ENCODE data around the gene KRTAP4-12. TPM values are rescaled to one million over a fixed set of nuclear protein-coding genes. Genes with fewer than 3 reads are reported as not detected.
"Not testable (repeated sequence)": the region's sequence is repeated elsewhere in the genome, so short reads cannot be mapped to it uniquely, and the experiment has no call there.

KRTAP4-12 gene
- total RNA-seq, 4 donors from 2014 or later, result not detected

DNA sequence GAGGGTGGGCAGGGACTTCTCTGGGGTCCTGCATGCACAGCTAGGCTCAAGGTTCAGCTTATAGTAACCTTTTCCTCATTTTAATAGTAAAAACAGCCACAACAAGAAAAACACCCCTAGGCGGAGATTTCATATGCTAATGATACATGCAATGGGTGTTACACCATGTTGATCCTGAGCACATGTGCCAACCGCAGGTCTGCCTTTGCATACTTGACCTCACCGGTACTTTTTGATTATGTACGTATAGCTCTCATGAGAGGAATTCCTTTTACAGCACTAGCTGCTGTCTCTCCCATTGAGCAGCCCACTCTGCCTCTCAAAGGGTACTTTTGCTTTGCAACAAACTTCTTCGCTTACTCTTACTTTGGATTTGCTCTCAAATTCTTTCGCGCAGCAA is 27.9 kb downstream of the KRTAP4-12 start:
- Histone ChIP-seq H3K36me3 (no peaks in the 10 kb centered on the region), H3K4me1 (no peaks in the 10 kb centered on the region), H3K27ac (no peak overlapping the region), H3K27me3 (no peaks in the 10 kb centered on the region), H3K4me3 (replicated peaks in 1 of 3) (no peak overlapping the region), H3K9me3 (no peaks in the 10 kb centered on the region)
- DNase-seq, result no peak
- intact Hi-C loops (cut with DNase I), result no loop called here
- 47 to 55% methylated on average over 7 of the region's 7 CpGs for WGBS, 2 donors
- TF ChIP-seq POLR2A (IDR thresholded peaks at IDR 0.05), result no peak
- TF ChIP-seq, protein P1, sequence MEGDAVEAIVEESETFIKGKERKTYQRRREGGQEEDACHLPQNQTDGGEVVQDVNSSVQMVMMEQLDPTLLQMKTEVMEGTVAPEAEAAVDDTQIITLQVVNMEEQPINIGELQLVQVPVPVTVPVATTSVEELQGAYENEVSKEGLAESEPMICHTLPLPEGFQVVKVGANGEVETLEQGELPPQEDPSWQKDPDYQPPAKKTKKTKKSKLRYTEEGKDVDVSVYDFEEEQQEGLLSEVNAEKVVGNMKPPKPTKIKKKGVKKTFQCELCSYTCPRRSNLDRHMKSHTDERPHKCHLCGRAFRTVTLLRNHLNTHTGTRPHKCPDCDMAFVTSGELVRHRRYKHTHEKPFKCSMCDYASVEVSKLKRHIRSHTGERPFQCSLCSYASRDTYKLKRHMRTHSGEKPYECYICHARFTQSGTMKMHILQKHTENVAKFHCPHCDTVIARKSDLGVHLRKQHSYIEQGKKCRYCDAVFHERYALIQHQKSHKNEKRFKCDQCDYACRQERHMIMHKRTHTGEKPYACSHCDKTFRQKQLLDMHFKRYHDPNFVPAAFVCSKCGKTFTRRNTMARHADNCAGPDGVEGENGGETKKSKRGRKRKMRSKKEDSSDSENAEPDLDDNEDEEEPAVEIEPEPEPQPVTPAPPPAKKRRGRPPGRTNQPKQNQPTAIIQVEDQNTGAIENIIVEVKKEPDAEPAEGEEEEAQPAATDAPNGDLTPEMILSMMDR (IDR thresholded peaks at IDR 0.05), result no peak

DNA sequence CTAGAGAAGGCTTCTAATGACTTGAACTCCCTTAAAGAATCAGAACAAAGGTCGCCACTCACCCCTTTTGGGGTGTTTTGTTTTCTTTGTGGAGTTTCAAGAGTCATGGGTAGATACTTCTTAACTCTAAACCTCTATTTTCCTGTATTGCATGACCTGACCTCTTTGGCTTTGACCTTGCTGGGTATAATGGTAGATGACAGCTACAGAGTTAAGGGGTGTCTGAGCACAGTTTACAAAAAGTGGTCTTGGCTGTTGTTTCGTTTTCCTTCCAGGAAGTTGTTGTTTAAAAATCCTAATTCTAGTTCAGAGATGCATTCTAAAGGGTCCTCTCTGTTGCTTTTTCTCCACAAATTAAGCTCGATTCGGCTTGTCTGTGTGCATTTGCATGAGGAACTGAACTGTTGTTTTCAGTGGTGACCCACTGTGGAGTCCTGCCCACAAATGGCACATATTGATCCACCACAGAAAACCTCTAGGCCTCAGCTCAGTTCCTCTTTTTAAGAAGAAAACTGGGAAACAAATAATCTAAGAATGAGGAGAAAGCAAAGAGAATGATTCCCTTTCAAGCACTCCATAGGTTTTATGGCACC is 35.1 kb downstream of the KRTAP4-12 start:
- intact Hi-C loops (cut with DNase I); H3K9me3 ChIP-seq; H3K4me1 ChIP-seq; H3K27me3 ChIP-seq; H3K4me3 ChIP-seq (replicated peaks in 1 of 3); H3K27ac ChIP-seq; DNase-seq; H3K36me3 ChIP-seq: not testable (repeated sequence)
- WGBS, 2 donors, result 50 to 64% methylated on average over 4 of the region's 4 CpGs

DNA sequence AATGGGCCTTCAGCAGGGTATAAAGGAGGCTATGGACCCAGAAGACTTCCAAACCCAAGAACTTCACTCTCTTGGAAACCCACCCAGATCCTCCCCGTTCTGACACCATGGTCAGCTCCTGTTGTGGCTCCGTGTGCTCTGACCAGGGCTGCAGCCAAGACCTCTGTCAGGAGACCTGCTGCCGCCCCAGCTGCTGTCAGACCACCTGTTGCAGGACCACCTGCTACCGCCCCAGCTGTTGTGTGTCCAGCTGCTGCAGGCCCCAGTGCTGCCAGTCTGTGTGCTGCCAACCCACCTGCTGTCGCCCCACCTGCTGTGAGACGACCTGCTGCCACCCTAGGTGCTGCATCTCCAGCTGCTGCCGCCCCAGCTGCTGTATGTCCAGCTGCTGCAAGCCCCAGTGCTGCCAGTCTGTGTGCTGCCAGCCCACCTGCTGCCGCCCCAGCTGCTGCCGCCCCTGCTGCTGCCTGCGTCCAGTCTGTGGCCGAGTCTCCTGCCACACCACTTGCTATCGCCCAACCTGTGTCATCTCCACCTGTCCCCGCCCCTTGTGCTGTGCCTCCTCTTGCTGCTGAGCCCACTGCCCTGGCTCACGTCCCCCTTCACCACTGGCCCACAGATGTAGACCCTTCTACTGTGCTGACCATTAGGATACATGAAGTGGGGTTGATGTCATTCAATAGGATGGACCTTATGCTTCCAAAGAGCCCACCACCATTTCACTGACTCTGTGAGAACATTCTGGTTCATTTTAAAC is 39.7 kb downstream of the KRTAP4-12 start, which contains the start of gene KRTAP4-7:
Gene KRTAP4-7 (plus strand): TSS at position 51 of the 757 bp plus-strand sequence. CDS start 57 bp downstream, at position 108.
- H3K27me3 ChIP-seq; DNase-seq; H3K27ac ChIP-seq; H3K36me3 ChIP-seq; H3K4me3 ChIP-seq (replicated peaks in 1 of 3); H3K9me3 ChIP-seq; intact Hi-C loops (cut with DNase I); H3K4me1 ChIP-seq: not testable (repeated sequence)
- WGBS, 2 donors, result 77 to 79% methylated on average over 7 to 9 of the region's 14 CpGs

DNA sequence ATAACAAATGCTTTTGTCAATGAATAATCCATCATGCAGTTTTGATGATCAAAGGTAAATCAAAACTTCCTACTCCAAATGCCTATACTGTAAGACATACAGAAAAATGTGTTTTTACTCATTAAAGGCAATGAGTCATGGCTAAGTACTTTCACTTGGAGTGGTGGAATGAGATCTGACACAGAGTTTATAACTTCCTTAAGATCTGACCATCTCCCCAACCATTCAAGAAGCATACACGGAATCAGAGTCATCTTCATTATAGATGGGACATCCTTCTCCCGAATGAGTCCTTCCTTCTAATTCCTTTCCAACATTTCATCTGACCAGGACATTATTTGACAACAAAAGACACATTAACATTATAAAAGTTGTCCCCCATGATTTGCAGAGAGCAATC is 40.6 kb downstream of the KRTAP4-12 start:
- H3K27ac ChIP-seq; intact Hi-C loops (cut with DNase I); H3K4me1 ChIP-seq; H3K36me3 ChIP-seq; DNase-seq; H3K9me3 ChIP-seq; H3K4me3 ChIP-seq (replicated peaks in 1 of 3); H3K27me3 ChIP-seq: not testable (repeated sequence)
- 82 to 97% methylated on average over 2 of the region's 2 CpGs for WGBS, 2 donors

DNA sequence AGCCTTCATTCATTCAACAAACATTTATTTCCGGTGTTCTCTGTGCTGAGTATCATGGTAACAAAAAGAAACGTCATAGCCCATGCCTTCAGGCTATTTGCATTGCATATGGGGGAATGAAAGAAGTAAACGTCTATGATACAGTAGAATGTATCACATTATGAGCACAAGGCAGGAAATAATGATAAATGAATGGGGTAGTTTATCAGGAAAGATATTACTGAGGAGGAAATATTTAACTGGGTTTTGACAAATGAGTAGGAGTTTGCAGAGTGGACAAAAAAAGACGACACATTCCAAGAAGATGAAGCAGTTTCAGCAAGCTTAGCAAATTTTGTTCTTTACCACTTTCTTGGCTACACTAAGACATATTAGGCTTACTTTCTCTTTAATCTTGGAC is 41.4 kb downstream of the KRTAP4-12 start:
- TF ChIP-seq, protein P1 (IDR thresholded peaks at IDR 0.05), result no peak
- TF ChIP-seq POLR2A (IDR thresholded peaks at IDR 0.05), result no peak
- Histone ChIP-seq H3K4me3 (replicated peaks in 1 of 3) (no peak overlapping the region), H3K27me3 (no peaks in the 10 kb centered on the region), H3K36me3 (no peaks in the 10 kb centered on the region), H3K27ac (no peak overlapping the region), H3K9me3 (no peaks in the 10 kb centered on the region), H3K4me1 (no peaks in the 10 kb centered on the region)
- no peak for DNase-seq
- intact Hi-C loops (cut with DNase I), result no loop called here
- WGBS, 2 donors, result 60 to 69% methylated on average over 4 of the region's 4 CpGs

DNA sequence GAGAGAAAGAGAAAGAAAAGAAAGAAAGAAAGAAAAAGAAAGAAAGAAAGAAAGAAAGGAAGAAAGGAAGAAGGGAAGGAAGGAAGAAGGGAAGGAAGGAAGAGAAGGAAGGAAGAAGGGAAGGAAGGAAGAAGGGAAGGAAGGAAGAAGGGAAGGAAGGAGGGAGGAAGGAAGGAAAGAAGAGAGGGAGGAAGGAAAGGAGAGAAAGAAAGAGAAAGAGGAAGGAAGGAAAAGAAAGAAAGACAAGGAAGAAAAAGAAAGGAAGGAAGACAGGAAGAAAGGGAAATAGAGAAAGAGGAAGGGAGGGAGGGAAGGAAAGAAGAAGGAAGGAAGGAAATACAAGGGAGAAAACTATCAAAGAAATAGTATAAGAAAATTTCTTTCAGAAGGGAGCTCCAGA is 47.2 kb downstream of the KRTAP4-12 start:
- Histone ChIP-seq H3K27me3 (no peaks in the 10 kb centered on the region), H3K9me3 (no peaks in the 10 kb centered on the region), H3K36me3 (no peaks in the 10 kb centered on the region), H3K4me1 (no peaks in the 10 kb centered on the region), H3K27ac (no peak overlapping the region), H3K4me3 (replicated peaks in 1 of 3) (no peak overlapping the region)
- TF ChIP-seq, protein P1 (IDR thresholded peaks at IDR 0.05), result no peak
- no peak for TF ChIP-seq POLR2A (IDR thresholded peaks at IDR 0.05)
- intact Hi-C loops (cut with DNase I), result no loop called here
- no peak for DNase-seq

All from thyroid gland (tissue), 4 donors.